ENCODE results near the gene METRN. TPM values are rescaled to one million over a fixed set of nuclear protein-coding genes. Genes with fewer than 3 reads are reported as not detected.
"Not testable (repeated sequence)": the region's sequence is repeated elsewhere in the genome, so short reads cannot be mapped to it uniquely, and the experiment has no call there.

The METRN gene
- total RNA-seq, 4 donors from 2014 or later: 19.1 to 76.5 (median 26.7) TPM

DNA sequence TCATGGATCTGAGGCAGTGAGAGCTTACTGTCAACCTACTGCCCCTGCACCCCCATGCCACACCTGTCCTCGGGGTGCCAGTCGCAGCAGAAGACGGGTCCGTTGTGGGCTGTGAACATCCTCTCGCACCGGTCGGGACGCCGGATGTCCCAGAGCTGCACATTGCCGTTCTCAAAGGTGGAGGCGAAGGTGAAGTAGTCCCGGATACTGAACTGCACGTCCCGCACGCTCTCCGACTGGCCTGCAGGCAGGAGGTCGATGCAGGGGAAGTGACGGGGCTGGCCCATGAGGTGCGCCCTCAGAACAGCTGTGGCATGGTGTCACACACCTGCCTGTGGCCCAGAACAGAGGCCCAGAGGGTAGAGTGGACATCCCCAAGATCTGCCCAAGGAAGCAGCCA, 27.4 kb upstream of the METRN start:
- no peak for DNase-seq
- H3K4me1 ChIP-seq: peaks cover 7 to 30% of the 10 kb centered on the region in 2 donors
- no peaks in the 10 kb centered on the region for H3K36me3 ChIP-seq
- H3K27ac ChIP-seq: no peak overlapping the region
- no peak overlapping the region for H3K4me3 ChIP-seq
- no peaks in the 10 kb centered on the region for H3K27me3 ChIP-seq
- intact Hi-C loops (cut with DNase I; ENCODE audit: low total_unique reads): no loop called here
- H3K9me3 ChIP-seq: no peaks in the 10 kb centered on the region
- TF ChIP-seq, protein P1, sequence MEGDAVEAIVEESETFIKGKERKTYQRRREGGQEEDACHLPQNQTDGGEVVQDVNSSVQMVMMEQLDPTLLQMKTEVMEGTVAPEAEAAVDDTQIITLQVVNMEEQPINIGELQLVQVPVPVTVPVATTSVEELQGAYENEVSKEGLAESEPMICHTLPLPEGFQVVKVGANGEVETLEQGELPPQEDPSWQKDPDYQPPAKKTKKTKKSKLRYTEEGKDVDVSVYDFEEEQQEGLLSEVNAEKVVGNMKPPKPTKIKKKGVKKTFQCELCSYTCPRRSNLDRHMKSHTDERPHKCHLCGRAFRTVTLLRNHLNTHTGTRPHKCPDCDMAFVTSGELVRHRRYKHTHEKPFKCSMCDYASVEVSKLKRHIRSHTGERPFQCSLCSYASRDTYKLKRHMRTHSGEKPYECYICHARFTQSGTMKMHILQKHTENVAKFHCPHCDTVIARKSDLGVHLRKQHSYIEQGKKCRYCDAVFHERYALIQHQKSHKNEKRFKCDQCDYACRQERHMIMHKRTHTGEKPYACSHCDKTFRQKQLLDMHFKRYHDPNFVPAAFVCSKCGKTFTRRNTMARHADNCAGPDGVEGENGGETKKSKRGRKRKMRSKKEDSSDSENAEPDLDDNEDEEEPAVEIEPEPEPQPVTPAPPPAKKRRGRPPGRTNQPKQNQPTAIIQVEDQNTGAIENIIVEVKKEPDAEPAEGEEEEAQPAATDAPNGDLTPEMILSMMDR (IDR thresholded peaks at IDR 0.05): no peak
- TF ChIP-seq POLR2A (IDR thresholded peaks at IDR 0.05): no peak

DNA sequence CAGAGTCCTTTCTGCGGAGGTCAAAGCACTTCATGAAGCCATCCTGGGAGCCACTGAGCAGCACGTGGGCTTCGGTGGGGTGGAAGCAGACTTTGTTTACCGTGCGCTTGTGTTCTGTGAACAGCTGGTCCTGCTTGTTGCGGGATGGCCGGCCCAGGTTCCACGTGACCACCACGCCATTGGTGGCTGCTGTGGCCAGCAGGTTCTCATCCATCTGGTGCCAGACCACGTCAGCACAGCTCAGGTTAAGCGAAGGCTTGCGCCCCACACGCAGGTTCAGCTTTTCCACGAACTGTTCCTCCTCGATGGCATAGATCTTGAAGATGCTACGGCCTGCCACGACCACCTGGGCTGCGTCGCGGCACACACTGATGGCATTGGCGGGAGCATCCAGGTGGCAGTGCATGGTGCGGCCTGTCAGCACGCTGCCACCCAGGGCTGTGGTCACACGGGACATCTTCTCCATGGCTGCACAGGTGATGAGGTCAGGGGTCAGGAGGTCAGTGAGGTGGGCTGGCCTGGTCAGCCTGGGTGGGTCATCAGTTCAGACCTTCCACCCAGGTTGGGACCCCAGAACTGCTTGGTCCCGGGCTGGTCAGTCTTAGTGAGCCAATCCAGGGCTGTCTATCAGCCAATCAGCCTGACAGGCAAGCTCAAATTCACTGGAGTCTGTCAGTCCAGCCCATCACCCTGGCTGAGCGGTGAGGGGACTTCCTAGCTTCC, 25.6 kb upstream of the METRN start:
- no peak for TF ChIP-seq POLR2A (IDR thresholded peaks at IDR 0.05)
- TF ChIP-seq, protein P1 (IDR thresholded peaks at IDR 0.05): no peak
- intact Hi-C loops (cut with DNase I; ENCODE audit: low total_unique reads): no loop called here
- H3K27ac ChIP-seq: peak overlapping the region; percentile 74 to 87
- peaks cover 3 to 7% of the 10 kb centered on the region in 2 donors for H3K27me3 ChIP-seq
- no peaks in the 10 kb centered on the region for H3K36me3 ChIP-seq
- no peaks in the 10 kb centered on the region for H3K9me3 ChIP-seq
- no peak for DNase-seq
- peaks cover 7 to 27% of the 10 kb centered on the region in 2 donors for H3K4me1 ChIP-seq
- peak overlapping the region; percentile 84 to 89 for H3K4me3 ChIP-seq

DNA sequence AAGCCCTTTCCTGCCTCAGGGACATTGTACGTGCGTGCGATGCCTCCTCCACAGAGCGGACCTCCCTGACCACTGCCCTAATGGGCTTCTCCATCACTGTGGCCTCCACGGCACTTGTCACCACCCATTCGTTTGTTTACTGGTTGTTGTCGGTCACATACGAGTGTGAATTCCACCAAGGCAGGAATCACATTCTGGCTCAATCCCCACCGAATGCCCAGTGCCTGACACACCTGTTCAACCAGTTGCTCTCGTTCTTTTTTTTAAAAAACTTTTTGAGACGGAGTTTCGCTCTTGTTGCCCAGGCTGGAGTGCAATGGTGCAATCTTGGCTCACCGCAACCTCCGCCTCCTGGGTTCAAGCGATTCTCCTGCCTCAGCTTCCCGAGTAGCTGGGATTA, 23.7 kb upstream of the METRN start:
- intact Hi-C loops (cut with DNase I; ENCODE audit: low total_unique reads); H3K9me3 ChIP-seq: not testable (repeated sequence)

DNA sequence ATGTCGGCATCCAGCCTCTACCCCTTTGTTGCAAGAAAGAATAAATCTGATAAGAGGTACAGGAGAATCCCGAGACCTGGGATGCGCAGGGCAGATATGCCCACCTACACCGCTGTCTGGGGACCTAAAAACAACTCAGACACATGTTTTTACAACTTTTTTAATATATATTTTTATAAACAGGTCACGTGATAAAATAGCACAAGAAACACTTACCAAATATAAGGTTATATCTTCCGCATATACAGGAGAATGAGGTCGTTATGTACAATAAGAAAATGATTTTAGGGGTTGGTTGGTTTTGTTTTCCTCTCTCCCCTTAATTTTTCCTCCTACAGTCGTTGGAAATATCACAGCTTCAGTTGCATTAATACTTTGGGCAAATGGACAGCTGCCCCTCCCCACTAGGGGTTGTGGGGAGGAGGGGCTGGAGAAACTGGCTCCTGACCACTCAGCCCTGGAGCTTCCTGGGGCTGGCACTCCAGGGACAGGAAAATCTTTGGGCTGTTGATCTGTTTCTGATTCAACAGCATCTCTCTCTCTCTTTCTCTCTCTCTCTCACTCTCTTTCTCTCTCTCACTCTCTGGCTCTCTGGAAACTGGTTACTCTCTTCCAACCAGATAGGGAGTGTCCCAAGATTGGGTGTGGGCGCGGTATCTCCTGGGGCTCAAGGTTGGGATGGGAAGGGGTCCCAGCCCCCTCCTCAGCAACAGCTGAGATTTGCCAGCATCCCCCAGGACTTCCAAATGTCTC, 22.4 kb upstream of the METRN start:
- H3K27ac ChIP-seq: no peak overlapping the region
- H3K27me3 ChIP-seq: peaks cover 17 to 24% of the 10 kb centered on the region in 2 donors
- H3K4me3 ChIP-seq: no peak overlapping the region
- TF ChIP-seq, protein P1 (IDR thresholded peaks at IDR 0.05): no peak
- no peak for TF ChIP-seq POLR2A (IDR thresholded peaks at IDR 0.05)
- DNase-seq: no peak
- no peaks in the 10 kb centered on the region for H3K9me3 ChIP-seq
- no peaks in the 10 kb centered on the region for H3K36me3 ChIP-seq
- intact Hi-C loops (cut with DNase I; ENCODE audit: low total_unique reads): no loop called here
- H3K4me1 ChIP-seq: peaks cover 7 to 26% of the 10 kb centered on the region in 2 donors

More for the DNA sequence above, 23.7 kb upstream of the METRN start:
- not testable (repeated sequence) for H3K27ac ChIP-seq, H3K4me3 ChIP-seq, H3K36me3 ChIP-seq, DNase-seq
- Histone ChIP-seq H3K4me1 (peaks cover 7 to 26% of the 10 kb centered on the region in 2 donors), H3K27me3 (peaks cover 17 to 22% of the 10 kb centered on the region in 2 donors)

DNA sequence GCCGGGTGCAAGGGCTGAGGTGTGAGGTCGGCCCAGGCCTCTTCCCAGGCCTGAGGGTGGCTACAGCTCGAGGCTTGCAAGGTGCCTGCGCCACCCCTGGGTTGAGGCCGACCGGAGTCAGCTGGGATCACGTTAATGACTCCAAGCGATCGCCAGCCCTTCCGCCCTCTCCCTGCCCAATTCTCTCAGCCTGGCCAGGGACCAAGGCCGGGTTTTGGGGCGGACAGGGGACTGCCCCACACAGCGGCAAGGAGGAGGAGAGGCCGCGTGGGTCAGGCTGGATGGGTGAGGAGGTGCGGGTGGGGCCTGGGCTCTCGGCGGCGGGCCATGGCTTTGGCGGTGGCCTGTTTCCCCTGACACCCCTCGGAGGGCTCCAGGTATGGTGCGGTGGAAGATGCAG, 21.6 kb upstream of the METRN start:
- H3K4me1 ChIP-seq: peaks cover 7 to 26% of the 10 kb centered on the region in 2 donors
- TF ChIP-seq, protein P1 (IDR thresholded peaks at IDR 0.05): no peak
- no peak for TF ChIP-seq POLR2A (IDR thresholded peaks at IDR 0.05)
- no peak overlapping the region for H3K27ac ChIP-seq
- no peak overlapping the region for H3K4me3 ChIP-seq
- no peaks in the 10 kb centered on the region for H3K36me3 ChIP-seq
- intact Hi-C loops (cut with DNase I; ENCODE audit: low total_unique reads): no loop called here
- DNase-seq: no peak
- H3K27me3 ChIP-seq: peaks cover 17 to 24% of the 10 kb centered on the region in 2 donors
- H3K9me3 ChIP-seq: no peaks in the 10 kb centered on the region
